Smooth muscle cell (in vitro differentiated cells): ENCODE results near the gene GPR26. TPM values are rescaled to one million over a fixed set of nuclear protein-coding genes. Genes with fewer than 3 reads are reported as not detected.

Source experiments
- DNase-seq: peaks from one replicate; lab custom pipeline; 2025; ENCODE audit not compliant: unreplicated experiment; lab: John Stamatoyannopoulos, UW
- H2AFZ ChIP-seq: fragments of 200-600 bp; sonication (generic); 2 replicates; pipeline ENCODE4 v1.6.0; 2016; ENCODE audit warnings: antibody characterized with exemption, low read depth, mild to moderate bottlenecking
- H3F3A ChIP-seq: fragments of 200-600 bp; sonication (generic); 2 replicates; pipeline ENCODE4 v1.6.0; 2017; ENCODE audit warnings: antibody characterized with exemption, low read depth
- H3K27ac ChIP-seq: fragments of 200-600 bp; sonication (generic); 2 replicates; pipeline ENCODE4 v1.5.1; 2016; ENCODE audit warnings: low read depth, mild to moderate bottlenecking
- H3K27me3 ChIP-seq: fragments of 200-600 bp; sonication (generic); 2 replicates; pipeline ENCODE4 v1.6.1; 2016; ENCODE audit warnings: low read depth, mild to moderate bottlenecking
- H3K36me3 ChIP-seq: fragments of 200-600 bp; sonication (generic); 2 replicates; pipeline ENCODE4 v1.5.1; 2016; ENCODE audit warnings: low read depth
- H3K4me1 ChIP-seq: fragments of 200-600 bp; sonication (generic); 2 replicates; pipeline ENCODE4 v1.5.1; 2016; ENCODE audit warnings: low read depth
- H3K4me2 ChIP-seq: fragments of 200-600 bp; sonication (generic); 2 replicates; pipeline ENCODE4 v1.6.0; 2016; ENCODE audit warnings: mild to moderate bottlenecking
- H3K4me3 ChIP-seq: fragments of 200-600 bp; sonication (generic); 2 replicates; pipeline ENCODE4 v1.5.1; 2016; ENCODE audit warnings: mild to moderate bottlenecking
- H3K79me2 ChIP-seq: fragments of 200-600 bp; sonication (generic); 2 replicates; pipeline ENCODE4 v1.6.0; 2016; ENCODE audit warnings: low read depth, mild to moderate bottlenecking
- H3K9ac ChIP-seq: fragments of 200-600 bp; sonication (generic); 2 replicates; pipeline ENCODE4 v1.6.0; 2016; ENCODE audit warnings: low read depth
- H3K9me3 ChIP-seq: fragments of 200-600 bp; sonication (generic); replicated peaks from 2 replicates; pipeline ENCODE4 v1.5.1; 2016; ENCODE audit warnings: low read depth
- H4K20me1 ChIP-seq: fragments of 200-600 bp; sonication (generic); 2 replicates; pipeline ENCODE4 v1.6.0; 2016; ENCODE audit warnings: low read depth
- CTCF ChIP-seq: fragments of 200-600 bp; sonication (generic); IDR thresholded peaks from 2 replicates; pipeline ENCODE4 v1.5.1; 2017; ENCODE audit warnings: borderline replicate concordance, mild to moderate bottlenecking, antibody characterized with exemption; ENCODE audit not compliant: insufficient read depth, poor library complexity, severe bottlenecking
- WGBS: methylation state at CpG from one replicate; pipeline ENCODE4 v1.1.7; 2016; ENCODE audit warnings: low lambda C conversion rate; 5-methylcytosine and 5-hydroxymethylcytosine counted together
- polyA plus RNA-seq: library from polyadenylated mRNA; unstranded; fragments of >200 nt; fragmentation: Nextera tagmentation; extraction: Ambion mirVana; gene quantifications from 2 replicates; pipeline ENCODE4 v1.2.1, GENCODE V29; 2016
- total RNA-seq: library from RNA; depleted of rRNA; stranded (reverse); fragments of >200 nt; gene quantifications from 2 replicates; pipeline ENCODE4 v1.2.3, GENCODE V29; 2014

The GPR26 gene
- total and polyA plus RNA-seq, 2 experiments from 2014 or later: not detected

- H3K4me2 ChIP-seq: no peak overlapping the region
- TF ChIP-seq CTCF: no peak
- no peaks in the 10 kb centered on the region for H3K36me3 ChIP-seq
- peaks cover 7% of the 10 kb centered on the region for H3K27me3 ChIP-seq
- H3K27ac ChIP-seq: no peak overlapping the region
- H3K4me1 ChIP-seq: no peaks in the 10 kb centered on the region
- H3F3A ChIP-seq: no peaks in the 10 kb centered on the region
- no peak overlapping the region for H3K9ac ChIP-seq
- DNase-seq: no peak
- no peak overlapping the region for H2AFZ ChIP-seq
- WGBS: 81% methylated on average over 12 of the region's 12 CpGs
- H3K79me2 ChIP-seq: no peaks in the 10 kb centered on the region
- no peaks in the 10 kb centered on the region for H4K20me1 ChIP-seq
- H3K9me3 ChIP-seq: no peaks in the 10 kb centered on the region
- no peak overlapping the region for H3K4me3 ChIP-seq
These were observed 19.1 kb downstream of the GPR26 start for GRCh38 chr10:123685260-123685659.

- Histone ChIP-seq H3K36me3 (no peaks in the 10 kb centered on the region), H3K9ac (no peak overlapping the region), H3K9me3 (no peaks in the 10 kb centered on the region), H3K27ac (no peak overlapping the region), H3K79me2 (no peaks in the 10 kb centered on the region), H3K4me2 (no peak overlapping the region), H3K4me1 (no peaks in the 10 kb centered on the region), H2AFZ (no peak overlapping the region), H3K4me3 (no peak overlapping the region), H3F3A (no peaks in the 10 kb centered on the region), H4K20me1 (no peaks in the 10 kb centered on the region), H3K27me3 (peaks cover 3% of the 10 kb centered on the region)
- no peak for TF ChIP-seq CTCF
- WGBS: 73% methylated on average over 13 of the region's 13 CpGs
- DNase-seq: no peak
These were observed 21.6 kb downstream of the GPR26 start for GRCh38 chr10:123687758-123688157.

- H3K9ac ChIP-seq: no peak overlapping the region
- H3K27ac ChIP-seq: no peak overlapping the region
- no peaks in the 10 kb centered on the region for H3K79me2 ChIP-seq
- H3K4me2 ChIP-seq: no peak overlapping the region
- H3K36me3 ChIP-seq: no peaks in the 10 kb centered on the region
- DNase-seq: no peak
- no peaks in the 10 kb centered on the region for H4K20me1 ChIP-seq
- H3K4me1 ChIP-seq: no peaks in the 10 kb centered on the region
- peaks cover 11% of the 10 kb centered on the region for H3K27me3 ChIP-seq
- WGBS: 81% methylated on average over 2 of the region's 2 CpGs
- no peak overlapping the region for H2AFZ ChIP-seq
- no peak for TF ChIP-seq CTCF
- no peaks in the 10 kb centered on the region for H3F3A ChIP-seq
- H3K9me3 ChIP-seq: no peaks in the 10 kb centered on the region
- H3K4me3 ChIP-seq: no peak overlapping the region
These were observed 23.7 kb downstream of the GPR26 start for GRCh38 chr10:123689880-123690279.

GRCh38 chr10:123703195-123703790 lies 37.1 kb downstream of the GPR26 start:
- TF ChIP-seq CTCF: no peak
- H3K27ac ChIP-seq: no peak overlapping the region
- DNase-seq: no peak
- no peaks in the 10 kb centered on the region for H4K20me1 ChIP-seq
- no peaks in the 10 kb centered on the region for H3F3A ChIP-seq
- no peak overlapping the region for H3K4me2 ChIP-seq
- H3K9ac ChIP-seq: no peak overlapping the region
- H3K36me3 ChIP-seq: no peaks in the 10 kb centered on the region
- no peaks in the 10 kb centered on the region for H3K79me2 ChIP-seq
- H3K27me3 ChIP-seq: peaks cover 23% of the 10 kb centered on the region
- no peaks in the 10 kb centered on the region for H3K9me3 ChIP-seq
- H3K4me3 ChIP-seq: no peak overlapping the region
- 84% methylated on average over 6 of the region's 6 CpGs for WGBS
- no peaks in the 10 kb centered on the region for H3K4me1 ChIP-seq
- no peak overlapping the region for H2AFZ ChIP-seq
